ENCODE measurements around the gene PRPH.
"Not testable (repeated sequence)": the region's sequence is repeated elsewhere in the genome, so short reads cannot be mapped to it uniquely, and the experiment has no call there.

Gene PRPH

DNA sequence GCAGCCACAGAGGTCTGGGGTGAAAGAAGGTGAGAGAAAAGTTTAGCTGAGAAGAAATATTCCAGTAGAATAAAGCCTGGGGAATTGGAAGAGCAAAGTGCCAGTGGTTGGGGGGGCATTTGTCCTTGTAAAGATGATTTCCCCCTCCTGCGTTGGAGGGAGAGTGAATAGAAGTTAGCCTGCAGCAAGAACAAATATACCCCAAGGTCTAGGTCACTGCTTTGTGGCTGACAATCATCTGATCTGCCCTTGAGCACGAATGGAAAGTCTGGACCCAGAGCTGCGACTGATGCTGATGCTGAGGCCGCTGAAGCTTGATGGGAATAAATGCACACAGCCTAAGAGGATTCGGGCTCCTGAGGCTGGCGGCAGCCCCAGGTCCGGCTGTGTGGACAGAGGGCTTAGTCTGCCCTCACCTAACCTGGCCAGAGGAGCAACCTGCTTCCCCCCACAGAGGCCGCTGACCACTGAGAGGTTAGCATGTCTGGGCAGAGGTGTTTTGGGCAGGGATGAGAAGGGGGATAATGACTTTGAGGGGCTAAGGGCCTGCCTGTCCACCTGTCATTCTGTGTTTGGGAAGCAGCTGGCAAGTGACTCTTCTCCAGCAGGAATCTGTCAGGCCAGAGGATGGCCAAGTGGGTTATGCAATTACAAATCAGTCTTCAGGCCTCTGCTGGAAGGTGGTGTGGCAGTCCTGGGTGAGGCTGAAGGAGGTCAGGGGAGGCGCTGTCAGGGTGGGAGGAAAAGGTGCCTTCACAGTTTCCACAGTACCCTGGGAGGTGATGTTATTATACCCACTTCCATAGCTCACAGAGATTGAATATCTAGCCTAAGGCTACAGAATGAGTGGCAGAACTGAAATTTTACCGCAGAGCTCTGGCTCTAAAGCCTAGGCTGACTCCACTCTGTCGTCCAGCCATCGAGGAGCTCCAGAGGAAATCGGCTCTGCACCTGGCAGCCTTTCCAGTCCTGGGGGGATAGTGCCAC is 18.4 kb upstream of the PRPH start:
- DNase-seq: no peak

DNA sequence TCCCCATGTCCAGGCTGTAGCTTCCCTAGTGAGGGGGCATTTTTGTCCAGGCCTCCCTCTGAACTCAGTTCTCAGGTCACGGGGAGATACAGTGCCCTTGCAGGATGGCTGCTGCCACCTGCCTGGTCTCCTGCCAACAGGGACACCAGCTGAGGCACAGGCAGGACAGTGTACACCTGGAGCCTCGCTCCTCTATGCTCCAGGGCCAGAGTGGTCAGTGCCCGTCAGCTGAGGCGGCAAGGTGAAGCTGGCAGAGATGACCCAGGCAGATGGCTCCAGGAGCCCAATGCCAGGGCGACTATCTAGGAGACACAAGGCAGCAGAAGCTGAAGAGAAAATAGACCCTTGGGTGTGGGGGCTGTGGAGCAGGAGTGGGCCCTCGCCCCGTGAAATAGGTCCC is 17.5 kb upstream of the PRPH start:
- DNase-seq: no peak

DNA sequence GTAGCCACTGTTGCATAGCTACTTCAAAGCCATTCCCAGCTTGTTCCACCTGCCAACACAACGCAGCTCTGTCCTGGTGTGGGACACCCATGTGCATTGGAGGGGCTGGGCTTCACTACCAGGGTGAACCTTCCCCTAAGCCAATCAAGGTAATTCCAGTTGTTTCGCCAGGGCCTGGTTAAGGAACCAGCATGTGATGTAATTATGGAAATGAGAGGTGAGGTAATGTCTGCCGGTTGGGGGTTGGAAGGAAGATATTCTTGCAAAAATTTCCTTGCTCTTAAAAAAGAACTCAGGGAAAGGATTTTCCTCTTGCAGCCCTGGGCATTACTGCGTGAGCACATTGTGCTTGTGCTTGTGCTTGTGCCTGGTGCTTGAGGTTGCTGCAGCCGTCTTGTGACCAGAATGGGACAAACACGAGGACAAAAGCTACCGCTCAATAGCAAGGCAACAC is 15.2 kb upstream of the PRPH start:
- no peak for DNase-seq

DNA sequence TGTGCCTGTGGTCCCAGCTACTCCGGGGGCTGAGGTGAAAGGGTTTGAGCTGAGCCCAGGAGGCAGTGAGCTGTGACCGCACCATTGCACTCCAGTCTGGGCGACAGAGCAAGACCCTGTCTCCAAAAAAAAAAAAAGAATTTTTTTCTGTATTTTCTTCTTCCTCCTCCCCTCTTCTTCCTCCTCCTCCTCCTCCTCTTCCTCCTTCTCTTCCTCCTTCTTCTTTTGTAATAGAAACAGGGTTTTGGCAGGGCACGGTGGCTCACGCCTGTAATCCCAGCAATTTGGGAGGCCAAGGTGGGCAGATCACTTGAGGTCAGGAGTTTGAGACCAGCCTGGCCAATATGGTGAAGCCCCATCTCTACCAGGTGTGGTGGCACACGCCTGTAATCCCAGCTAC is 14.4 kb upstream of the PRPH start:
- DNase-seq: not testable (repeated sequence)

DNA sequence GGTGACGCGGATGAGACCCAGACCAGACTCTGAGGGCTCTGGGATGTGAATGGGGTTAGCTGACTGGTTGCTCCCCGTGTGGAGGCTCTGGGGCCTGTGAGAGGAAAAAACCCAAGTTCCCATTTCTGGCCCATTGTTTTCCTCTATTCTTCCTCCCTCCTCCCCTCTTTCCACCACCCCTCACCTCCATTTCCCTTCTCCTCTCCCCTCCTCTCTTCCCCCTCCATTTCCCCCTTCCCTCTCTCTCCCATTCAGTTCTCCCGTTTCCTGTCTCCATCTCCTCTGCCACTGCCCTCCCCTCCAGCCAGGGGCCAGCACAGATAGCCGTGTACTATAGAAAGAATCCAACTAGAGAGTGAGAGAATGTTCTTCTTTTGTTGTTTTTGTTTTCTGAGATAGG is 12.6 kb upstream of the PRPH start:
- DNase-seq: no peak

DNA sequence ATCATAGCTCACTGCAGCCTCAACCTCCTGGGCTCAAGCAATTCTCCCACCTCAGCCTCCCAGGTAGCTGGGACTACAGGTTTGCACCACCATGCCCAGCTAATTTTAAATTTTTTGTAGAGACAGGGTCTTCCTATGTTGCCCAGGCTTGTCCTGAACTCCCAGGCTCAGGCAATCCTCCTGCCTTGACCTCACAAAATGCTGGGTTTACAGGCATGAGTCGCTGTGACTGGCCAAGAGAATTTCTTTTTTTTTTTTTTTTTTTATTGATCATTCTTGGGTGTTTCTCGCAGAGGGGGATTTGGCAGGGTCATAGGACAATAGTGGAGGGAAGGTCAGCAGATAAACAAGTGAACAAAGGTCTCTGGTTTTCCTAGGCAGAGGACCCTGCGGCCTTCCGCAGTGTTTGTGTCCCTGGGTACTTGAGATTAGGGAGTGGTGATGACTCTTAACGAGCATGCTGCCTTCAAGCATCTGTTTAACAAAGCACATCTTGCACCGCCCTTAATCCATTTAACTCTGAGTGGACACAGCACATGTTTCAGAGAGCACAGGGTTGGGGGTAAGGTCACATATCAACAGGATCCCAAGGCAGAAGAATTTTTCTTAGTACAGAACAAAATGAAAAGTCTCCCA is 12.1 kb upstream of the PRPH start:
- DNase-seq: not testable (repeated sequence)

DNA sequence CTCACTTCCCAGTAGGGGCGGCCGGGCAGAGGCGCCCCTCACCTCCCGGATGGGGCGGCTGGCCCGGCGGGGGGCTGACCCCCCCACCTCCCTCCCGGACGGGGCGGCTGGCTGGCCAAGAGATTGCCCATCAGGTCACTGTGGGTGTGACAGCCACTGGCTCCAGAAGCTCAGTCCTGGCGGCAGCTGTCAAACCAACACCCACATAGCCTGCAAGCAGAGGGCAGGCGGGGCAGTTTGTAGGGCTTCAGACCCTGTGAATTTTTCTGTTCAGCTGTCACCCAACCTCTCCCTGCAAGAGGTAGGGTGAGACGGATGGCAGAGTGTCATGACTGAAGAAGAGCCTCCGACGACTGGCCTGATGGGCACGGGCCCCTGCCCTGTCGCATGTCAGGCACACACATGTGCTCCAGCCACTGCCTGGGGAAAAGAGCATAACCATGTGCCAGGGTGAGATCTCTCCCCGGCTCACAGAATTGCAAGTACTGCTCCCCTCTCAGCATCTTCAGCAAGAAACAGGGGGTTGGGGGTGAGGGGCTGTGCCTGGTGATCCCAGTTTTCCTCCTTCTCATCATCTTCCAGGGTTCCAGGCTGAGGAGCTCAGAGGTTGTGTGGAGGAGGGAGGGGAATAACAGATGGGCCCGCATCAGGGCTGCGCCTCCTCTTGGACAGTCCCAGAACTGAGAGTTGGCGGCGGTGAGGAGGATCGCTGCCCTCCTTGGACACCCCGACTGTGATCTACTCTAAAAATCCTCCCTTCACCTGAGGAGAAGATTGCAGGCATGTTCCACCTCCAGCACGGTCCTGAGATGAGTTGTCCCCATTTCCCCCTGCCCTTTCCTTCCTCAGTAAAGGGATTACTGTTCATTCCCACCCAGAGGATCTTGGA is 11.2 kb upstream of the PRPH start:
- DNase-seq: no peak

DNA sequence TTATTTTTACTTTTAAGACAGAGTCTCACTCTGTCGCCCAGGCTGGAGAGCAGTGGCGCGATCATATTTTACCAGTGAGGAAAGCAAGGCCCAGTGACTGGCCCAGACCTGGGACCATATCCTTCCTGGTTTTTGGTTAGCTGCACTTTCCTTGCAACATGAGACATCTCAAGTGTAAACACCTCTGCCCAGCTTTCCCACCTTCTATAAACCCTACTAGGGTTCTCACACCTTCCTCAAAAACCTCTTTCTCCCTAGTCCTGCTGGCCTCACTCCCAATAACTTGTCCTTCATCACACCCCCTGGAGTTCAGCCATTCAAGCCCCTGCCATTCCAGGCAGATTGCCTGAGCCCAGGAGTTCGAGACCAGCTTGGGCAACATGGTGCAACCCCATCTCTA is 10.3 kb upstream of the PRPH start:
- DNase-seq: no peak

DNA sequence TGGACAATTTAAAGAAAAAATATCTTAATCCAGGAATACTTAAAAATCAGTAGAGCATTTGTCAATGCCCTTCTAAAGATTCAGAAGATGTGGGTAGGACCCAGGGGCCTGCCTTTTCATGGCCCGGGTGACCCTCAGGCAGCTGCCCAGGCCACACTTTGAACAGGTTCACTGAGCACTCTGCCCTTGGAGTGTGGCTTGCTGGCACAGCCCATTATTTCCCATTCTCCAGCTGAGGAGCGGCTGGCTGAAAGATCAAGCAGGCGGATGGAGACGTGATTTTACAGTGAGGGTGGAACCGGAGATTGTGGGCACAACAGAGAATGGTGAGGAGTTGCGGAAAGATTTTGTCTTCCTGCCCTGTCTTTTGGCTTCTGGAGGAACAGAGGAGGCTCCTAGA is 7.1 kb upstream of the PRPH start:
- DNase-seq: no peak

DNA sequence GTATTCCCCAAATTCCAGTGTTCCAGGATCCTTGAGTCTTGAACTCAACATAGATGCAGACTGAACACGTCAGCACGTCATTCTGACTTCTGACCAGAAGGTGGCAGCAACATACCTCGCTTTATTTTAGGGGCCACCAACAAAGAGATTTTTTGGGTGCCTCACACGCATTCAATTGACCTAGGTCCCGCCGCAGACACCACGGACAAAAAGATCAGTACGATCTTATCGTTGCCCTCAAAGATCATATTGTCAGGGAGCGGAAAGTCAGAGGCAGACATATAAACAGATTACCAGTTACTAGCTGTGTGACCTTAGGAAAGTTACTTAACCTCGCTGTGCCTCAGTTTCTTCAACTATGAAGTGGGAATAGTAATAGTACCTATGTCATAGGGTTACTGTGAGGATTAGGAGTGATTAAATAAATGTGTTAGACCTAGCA is 6.5 kb upstream of the PRPH start:
- DNase-seq: peak; percentile 69 to 80

DNA sequence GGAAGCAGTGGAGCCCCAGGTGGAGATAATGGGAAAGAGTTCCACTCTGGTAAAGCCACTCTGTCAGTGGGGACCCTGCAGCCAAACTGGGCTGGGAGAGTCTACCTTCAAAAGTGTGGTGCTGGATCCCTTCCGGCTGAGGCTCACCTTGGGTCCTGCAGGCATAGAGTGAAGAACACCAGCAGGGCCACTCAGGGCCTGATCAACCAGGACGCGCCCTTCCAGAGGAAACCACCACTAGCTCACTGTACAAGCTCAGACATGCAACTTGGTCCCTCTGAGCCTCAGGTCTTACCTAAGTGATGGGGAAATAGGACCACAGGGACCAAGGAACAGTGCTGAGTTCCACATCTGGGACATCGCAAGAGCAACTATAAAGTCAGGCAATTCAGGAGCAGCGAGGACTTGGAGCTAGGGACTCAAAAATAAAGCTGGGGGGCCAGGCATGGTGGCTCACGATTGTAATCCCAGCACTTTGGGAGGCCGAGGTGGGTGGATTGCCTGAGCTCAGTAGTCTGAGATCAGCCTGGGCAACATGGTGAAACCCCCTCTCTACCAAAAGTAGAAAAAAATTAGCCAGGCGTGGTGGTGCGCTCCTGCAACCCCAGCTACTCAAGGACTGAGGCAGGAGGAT is 5.9 kb upstream of the PRPH start:
- no peak for DNase-seq

DNA sequence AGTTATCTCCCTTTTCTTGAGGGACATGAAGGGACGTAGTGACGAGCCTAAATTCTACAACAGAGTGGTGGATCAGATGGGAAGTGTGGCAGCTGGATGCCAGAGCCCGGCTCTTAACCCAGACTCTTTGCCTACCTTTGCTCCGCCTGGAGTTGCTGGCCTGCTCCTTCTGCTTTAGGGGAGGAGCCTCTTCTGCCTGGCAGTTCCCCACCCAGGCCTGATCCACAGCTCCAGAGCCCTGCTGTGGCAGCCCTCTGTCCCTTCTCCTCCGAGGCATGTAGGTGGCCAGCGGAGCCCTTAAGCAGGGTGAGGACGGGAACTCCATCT is 2.3 kb upstream of the PRPH start:
- no peak for DNase-seq

DNA sequence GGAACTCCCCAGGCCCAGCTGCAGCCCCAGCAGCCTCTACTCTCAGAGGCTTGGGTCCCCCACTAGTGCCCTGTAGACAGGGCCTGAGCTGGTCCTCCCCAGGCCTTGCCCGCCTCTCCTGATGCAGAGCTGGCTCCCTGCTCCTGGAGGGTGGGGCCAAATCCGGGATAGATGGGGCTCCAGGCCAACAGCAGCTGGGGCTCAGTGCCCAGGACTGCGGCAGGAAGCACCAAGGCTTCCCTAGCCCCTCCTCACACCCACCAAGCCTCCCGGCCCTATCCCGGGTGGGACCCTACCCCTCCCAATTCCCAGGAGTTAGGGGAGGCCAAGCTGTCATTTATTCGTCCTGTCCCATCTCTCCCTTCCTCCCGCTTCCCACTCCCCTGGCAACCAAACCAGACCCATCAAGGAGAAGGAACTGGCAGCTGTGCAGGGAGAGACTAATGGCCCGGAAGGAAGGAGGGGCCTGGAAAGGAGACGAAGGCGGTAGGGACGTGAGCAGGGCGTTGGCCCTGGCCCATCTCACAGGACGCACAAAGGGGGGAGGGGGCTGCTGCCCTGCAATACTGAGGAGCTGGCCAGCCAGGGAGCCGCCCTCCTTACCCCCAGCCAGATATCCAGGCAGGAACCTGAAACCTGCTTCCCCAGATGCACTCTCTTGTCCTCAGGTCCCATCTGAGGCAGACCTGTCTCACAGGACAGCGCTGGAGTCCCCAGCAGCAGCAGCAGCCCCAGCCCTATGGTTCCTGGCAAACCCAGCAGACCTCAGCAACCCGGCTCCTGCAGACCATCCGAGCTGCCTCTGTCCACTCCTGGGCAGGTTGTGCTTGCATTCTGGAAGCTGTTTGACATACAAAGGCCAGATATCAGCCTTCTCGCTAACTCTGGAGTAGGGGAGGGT is 1.6 kb upstream of the PRPH start:
- no peak for DNase-seq

DNA sequence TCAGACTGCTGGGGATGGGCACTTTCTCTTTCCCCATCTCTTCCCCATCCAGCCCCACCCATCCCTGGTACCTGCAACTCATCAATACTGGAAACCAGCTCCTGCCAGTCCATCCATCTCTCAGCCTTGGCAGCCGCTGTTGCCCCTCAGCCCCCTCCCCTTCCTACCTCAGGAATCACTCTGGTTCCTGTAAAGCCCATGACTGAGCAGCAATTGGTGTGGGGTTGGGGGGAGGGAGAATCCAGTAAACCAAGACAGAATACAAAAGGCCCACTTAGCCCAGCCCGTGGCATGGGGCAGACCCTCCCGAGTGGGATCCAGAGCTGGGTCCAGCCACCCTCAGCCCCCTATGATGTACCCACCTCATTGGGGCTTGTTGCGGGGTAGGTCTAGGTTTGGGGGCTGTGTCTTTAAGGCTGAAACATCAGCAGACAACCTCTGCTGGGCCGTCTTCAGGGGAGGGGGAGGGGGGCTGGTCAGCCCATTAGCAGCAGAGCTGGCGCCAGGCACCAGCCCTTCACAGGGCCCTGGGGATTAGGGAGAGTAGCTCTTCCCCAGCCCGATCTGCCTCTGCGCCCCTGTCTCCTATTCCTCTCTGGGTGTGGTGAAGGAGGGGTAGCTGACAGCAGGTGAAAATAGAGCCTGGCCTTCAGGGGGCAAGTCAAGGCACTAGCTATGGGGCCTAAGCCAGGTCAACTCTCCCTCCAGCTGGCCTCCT is 702 bp upstream of the PRPH start:
- no peak for DNase-seq

DNA sequence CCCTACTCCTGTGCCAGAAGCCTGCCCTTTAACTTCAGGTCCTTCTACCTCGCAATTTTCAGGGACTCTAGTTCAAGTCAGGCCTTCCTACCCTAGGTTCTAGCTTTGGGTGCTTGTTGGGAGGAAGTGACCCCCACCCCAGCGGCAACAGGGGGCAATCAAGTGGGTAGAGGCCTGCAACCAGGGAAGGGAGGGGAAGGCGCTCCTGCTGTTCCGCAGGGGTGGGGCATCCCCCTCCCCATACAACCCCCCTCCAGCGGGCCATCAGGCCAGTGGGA is 204 bp upstream of the PRPH start:
- no peak for DNase-seq

DNA sequence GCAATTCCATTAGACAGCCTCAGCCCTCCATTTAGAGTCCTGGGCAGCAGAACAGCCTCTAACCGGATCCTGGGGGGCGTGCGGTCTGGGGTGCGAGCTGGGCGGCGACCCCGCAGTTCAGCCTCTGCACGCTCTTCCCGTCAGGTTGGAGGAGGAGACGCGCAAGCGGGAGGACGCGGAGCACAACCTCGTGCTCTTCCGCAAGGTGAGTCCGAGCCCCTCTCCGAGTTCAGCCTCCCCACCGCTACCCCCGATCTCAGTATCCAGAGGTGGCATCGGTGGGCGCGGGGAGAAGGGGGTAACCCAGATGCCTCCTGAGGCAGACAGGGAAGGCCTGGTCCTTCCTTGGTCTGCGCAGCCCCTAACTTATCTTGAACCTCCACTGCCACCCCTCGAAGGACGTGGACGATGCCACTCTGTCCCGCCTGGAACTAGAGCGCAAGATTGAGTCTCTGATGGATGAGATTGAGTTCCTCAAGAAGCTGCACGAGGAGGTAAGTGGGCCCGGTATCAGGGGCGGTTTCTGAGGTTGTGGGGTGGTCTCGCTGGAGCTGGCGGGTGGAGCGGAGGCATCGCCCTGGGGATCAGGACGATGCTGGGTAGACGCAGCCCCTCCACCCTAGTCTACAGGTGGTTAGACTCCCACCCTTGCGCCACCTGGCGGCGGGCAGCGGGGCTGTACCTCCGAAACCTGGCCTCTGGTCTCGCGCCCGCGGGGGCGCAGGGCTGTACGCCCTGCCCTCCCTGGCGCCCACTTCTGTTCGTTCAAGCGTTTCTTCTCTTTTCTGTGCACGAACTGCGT is 1.3 kb downstream of the PRPH start:
- peak; percentile 53 to 73 for DNase-seq

DNA sequence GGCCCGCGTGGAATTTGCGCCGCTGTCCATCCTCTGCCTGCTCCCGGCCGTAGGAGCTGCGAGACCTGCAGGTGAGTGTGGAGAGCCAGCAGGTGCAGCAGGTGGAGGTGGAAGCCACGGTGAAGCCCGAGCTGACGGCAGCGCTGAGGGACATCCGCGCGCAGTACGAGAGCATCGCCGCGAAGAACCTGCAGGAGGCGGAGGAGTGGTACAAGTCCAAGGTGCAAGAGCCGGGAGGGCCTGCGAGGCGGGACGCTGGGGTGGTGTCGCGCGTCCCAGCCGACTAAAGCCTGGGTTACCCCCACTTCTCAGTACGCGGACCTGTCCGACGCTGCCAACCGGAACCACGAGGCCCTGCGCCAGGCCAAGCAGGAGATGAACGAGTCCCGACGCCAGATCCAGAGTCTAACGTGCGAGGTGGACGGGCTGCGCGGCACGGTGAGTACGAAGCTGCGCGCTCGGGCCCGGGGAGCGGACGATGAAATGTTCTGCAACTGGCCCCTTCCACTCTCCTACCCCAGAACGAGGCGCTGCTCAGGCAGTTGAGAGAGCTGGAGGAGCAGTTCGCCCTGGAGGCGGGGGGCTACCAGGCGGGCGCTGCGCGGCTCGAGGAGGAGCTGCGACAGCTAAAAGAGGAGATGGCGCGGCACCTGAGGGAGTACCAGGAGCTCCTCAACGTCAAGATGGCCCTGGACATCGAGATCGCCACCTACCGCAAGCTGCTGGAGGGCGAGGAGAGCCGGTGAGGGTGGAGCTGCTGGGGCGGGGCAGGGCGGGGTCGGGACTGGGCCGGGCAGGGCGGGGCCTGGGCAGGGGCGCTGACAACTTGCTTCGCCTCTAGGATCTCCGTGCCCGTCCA is 2.1 kb downstream of the PRPH start:
- DNase-seq: peak in 1 of 2 donors; percentile 36

DNA sequence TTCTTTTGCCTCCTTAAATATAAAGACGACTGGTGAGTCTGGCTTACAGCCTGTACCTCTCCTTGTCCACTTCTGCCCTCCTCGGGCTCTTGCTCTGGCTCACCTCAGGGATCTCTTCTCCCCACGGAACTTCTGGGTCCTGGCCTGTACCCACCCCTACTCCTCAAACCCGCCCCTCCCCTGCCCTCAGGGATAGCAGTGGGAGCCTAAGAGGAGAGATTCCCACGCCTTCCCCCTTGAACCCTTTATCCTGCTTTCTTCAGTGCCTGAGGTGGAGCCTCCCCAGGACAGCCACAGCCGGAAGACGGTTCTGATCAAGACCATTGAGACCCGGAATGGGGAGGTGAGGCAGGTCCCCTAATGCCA is 2.7 kb downstream of the PRPH start:
- DNase-seq: no peak

DNA sequence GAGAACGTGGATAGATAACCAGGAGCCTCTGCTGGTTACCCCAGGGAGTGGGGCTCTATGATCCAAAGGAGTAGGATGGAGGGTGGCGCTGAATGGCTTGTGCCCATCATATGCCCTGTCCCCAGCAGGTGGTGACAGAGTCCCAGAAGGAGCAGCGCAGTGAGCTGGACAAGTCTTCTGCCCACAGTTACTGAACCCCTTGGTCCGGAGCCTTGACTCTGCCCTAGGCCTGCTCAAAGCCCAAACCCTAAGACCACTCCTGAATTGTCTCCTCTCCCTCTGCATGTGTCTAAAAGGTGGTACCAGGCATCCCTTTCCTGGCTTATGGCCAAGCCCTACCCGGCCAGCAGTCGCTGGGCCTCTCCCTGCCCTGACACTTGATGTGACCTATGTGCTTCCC is 3.2 kb downstream of the PRPH start:
- no peak for DNase-seq

DNA sequence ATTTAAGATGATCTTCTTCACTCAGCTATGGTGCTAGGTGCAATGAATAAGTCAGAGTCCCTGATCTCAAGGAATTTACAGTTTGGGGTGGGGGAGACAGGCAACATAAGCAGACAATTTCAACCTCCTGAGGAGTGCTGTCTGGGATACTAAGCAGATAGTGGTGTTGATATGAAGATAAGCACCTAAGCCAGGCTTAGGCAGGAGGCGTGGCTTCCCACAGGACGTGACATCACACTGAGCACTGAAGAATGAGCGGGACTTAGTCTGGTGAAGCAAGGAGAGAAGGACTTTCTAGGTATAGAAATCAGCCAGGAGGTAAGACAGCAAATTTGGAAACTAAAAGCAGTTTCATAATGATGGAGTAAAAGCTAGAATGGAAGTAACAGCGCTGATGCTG is 6.8 kb downstream of the PRPH start:
- DNase-seq: no peak

All from CD4-positive, alpha-beta T cell treated with Interferon alpha-2 for 1 hour (primary cell).